GM12878 (cell line): Measurements from ENCODE around the gene ADGRA3. TPM values are rescaled to one million over a fixed set of nuclear protein-coding genes. Genes with fewer than 3 reads are reported as not detected.

ENCODE experiments used
- ATAC-seq: fragments of 200-7000 bp; cut with Tn5 transposase; 3 replicates; pipeline ENCODE4 v1.9.1; 2020; ENCODE audit warnings: mild to moderate bottlenecking, moderate library complexity
- BruUV-seq: library from RNA; stranded (reverse); fragments of 400-500 nt; replicated peaks from 2 replicates; lab custom pipeline; 2021; lab: Mats Ljungman, UMichigan
- CTCF ChIA-PET: fragments of 300-600 bp; sonication (Branson Sonifier 250); formaldehyde crosslinking; extraction: SDS; loops from one replicate; lab custom pipeline; 2021; ENCODE audit warnings: inconsistent platforms; lab: Yijun Ruan, JAX
- POLR2A ChIA-PET: fragments of 350-600 bp; formaldehyde crosslinking; extraction: SDS; loops from one replicate; lab custom pipeline; 2021; ENCODE audit warnings: inconsistent platforms; lab: Charles Lee
- RAD21 ChIA-PET: fragments of 300-600 bp; sonication (Branson Sonifier 250); formaldehyde crosslinking; loops from one replicate; lab custom pipeline; 2023; ENCODE audit warnings: antibody characterized with exemption; ENCODE audit not compliant: unreplicated experiment; lab: Charles Lee
- SMC1A ChIA-PET: fragments of 300-600 bp; sonication (Branson Sonifier 250); formaldehyde crosslinking; loops from one replicate; lab custom pipeline; 2023; ENCODE audit not compliant: unreplicated experiment, uncharacterized antibody; lab: Charles Lee
- DNase-seq: peaks from one replicate; pipeline ENCODE4 v3.0.0-alpha.2; 2011; ENCODE audit warnings: low read depth, low spot score
- FAIRE-seq: peaks from 3 replicates; lab custom pipeline; 2011; peaks lifted over from hg19 to GRCh38; lab: Jason Lieb, UNC
- H2AFZ ChIP-seq: 2 replicates; pipeline ENCODE4 v1.6.0; 2011; ENCODE audit warnings: low read depth, low read length, control low read depth; ENCODE audit not compliant: control insufficient read depth
- H3K27ac ChIP-seq: 2 replicates; pipeline ENCODE4 v1.5.1; 2011; ENCODE audit warnings: control low read depth; ENCODE audit not compliant: control insufficient read depth, insufficient read depth
- H3K27me3 ChIP-seq, 2 experiments: replicated peaks in 1 of 2; 2 replicates each; pipeline versions ENCODE4 v1.6.0 to v1.6.1; 2011; ENCODE audit warnings: low read length in 1 of 2; ENCODE audit not compliant: control insufficient read depth in 2 of 2, insufficient read depth in 2 of 2
- H3K36me3 ChIP-seq, 2 experiments: 2 replicates each; pipeline ENCODE4 v1.5.1; 2011; ENCODE audit warnings: low read length in 1 of 2; ENCODE audit not compliant: control insufficient read depth in 2 of 2, insufficient read depth in 2 of 2
- H3K4me1 ChIP-seq: 2 replicates; pipeline ENCODE4 v1.6.1; 2011; ENCODE audit warnings: mild to moderate bottlenecking, low read length, moderate library complexity, mixed read lengths; ENCODE audit not compliant: control insufficient read depth, insufficient read depth
- H3K4me2 ChIP-seq: 2 replicates; pipeline ENCODE4 v1.6.0; 2011; ENCODE audit warnings: control low read depth; ENCODE audit not compliant: control insufficient read depth, insufficient read depth
- H3K4me3 ChIP-seq: fragments of 200-600 bp; sonication (generic); 2 replicates; pipeline ENCODE4 v1.5.1; 2016
- H3K79me2 ChIP-seq: 2 replicates; pipeline ENCODE4 v1.6.0; 2011; ENCODE audit warnings: low read length; ENCODE audit not compliant: control insufficient read depth, insufficient read depth
- H3K9ac ChIP-seq: 2 replicates; pipeline ENCODE4 v1.8.0; 2011; ENCODE audit warnings: low read length, control low read depth, mixed read lengths; ENCODE audit not compliant: control insufficient read depth, insufficient read depth
- H3K9me3 ChIP-seq: replicated peaks from 3 replicates; pipeline ENCODE4 v1.5.1; 2011; ENCODE audit warnings: mild to moderate bottlenecking, low read length; ENCODE audit not compliant: control insufficient read depth, insufficient read depth
- H4K20me1 ChIP-seq: 2 replicates; pipeline ENCODE4 v1.6.0; 2011; ENCODE audit not compliant: control insufficient read depth, insufficient read depth
- CHD1 ChIP-seq: IDR thresholded peaks from 2 replicates; pipeline ENCODE4 v1.6.1; 2012; ENCODE audit warnings: low read depth, low read length, improper control_type of control experiment
- CREM ChIP-seq: IDR thresholded peaks from 2 replicates; pipeline ENCODE4 v1.6.1; 2014; ENCODE audit warnings: antibody characterized with exemption, low read depth
- E2F8 ChIP-seq: fragments of 450-650 bp; IDR thresholded peaks from 2 replicates; pipeline ENCODE4 v1.6.1; 2018; ENCODE audit warnings: mild to moderate bottlenecking, low read depth, moderate library complexity; ENCODE audit not compliant: partially characterized antibody
- EP300 ChIP-seq, 2 experiments: fragments of 150-350 bp in 1 of 2; IDR thresholded peaks; 2 replicates each; pipeline ENCODE4 v1.6.1; 2011 to 2012; ENCODE audit warnings: low read depth in 2 of 2, low read length in 2 of 2, borderline replicate concordance in 1 of 2, improper control_type of control experiment in 1 of 2, inconsistent platforms in 1 of 2; ENCODE audit not compliant: control insufficient read depth in 1 of 2
- GABPA ChIP-seq: IDR thresholded peaks from 2 replicates; pipeline ENCODE4 v1.6.1; 2014; ENCODE audit warnings: antibody characterized with exemption, low read depth, mild to moderate bottlenecking, inconsistent platforms
- NFYB ChIP-seq: IDR thresholded peaks from 2 replicates; pipeline ENCODE4 v1.6.1; 2011; ENCODE audit warnings: low read depth, mild to moderate bottlenecking, low read length, improper control_type of control experiment, moderate library complexity; ENCODE audit not compliant: insufficient read depth
- PML ChIP-seq: IDR thresholded peaks from 2 replicates; pipeline ENCODE4 v1.6.1; 2012; ENCODE audit warnings: low read length, inconsistent platforms
- RELB ChIP-seq: fragments of 450-650 bp; IDR thresholded peaks from 2 replicates; pipeline ENCODE4 v1.6.1; 2017; ENCODE audit warnings: low read depth, mild to moderate bottlenecking, moderate library complexity
- RFX5 ChIP-seq: IDR thresholded peaks from 2 replicates; pipeline ENCODE4 v1.6.1; 2011; ENCODE audit warnings: low read depth, low read length, improper control_type of control experiment
- SUPT20H ChIP-seq: IDR thresholded peaks from 2 replicates; pipeline ENCODE4 v1.6.1; 2011; ENCODE audit warnings: low read depth, mild to moderate bottlenecking, low read length, moderate library complexity, borderline replicate concordance; ENCODE audit not compliant: control insufficient read depth
- ZBED1 ChIP-seq: IDR thresholded peaks from 2 replicates; pipeline ENCODE4 v1.6.1; 2016; ENCODE audit warnings: borderline replicate concordance
- WGBS: methylation state at CpG from one replicate; pipeline ENCODE4 v1.1.6; 2016; ENCODE audit warnings: low lambda C conversion rate; ENCODE audit not compliant: insufficient replicate concordance, insufficient coverage; ENCODE audit errors: missing lambda C conversion rate; 5-methylcytosine and 5-hydroxymethylcytosine counted together
- in situ Hi-C: fragments of 300-500 bp; cut with MboI; formaldehyde crosslinking; loops from 9 replicates; pipeline ENCODE4 v1.14.3; 2018; ENCODE audit warnings: mixed read lengths
- intact Hi-C: fragments of 100-400 bp; cut with micrococcal nuclease; formaldehyde crosslinking; loops from one replicate; pipeline ENCODE4 v1.14.2; 2022; ENCODE audit not compliant: unreplicated experiment
- polyA plus RNA-seq, 11 experiments: library from polyadenylated mRNA; depleted of rRNA in 4 of 11; unstranded in 6 of 11; stranded (reverse) in 5 of 11; fragments of >200 nt; fragmentation: Nextera tagmentation in 4 of 11; fragmentation: Illumina TruSeq in 1 of 11; extraction: Ambion mirVana in 4 of 11; extraction: Trizol in 1 of 11; gene quantifications; 1 replicate in 1 of 11; 2 replicates in 10 of 11; pipeline versions ENCODE4 v1.2.1 to v1.2.3, GENCODE V29; 2011 to 2016; ENCODE audit warnings: inconsistent platforms in 2 of 11, missing spikeins in 2 of 11, low read depth in 1 of 11
- total RNA-seq, 4 experiments: library from RNA; depleted of rRNA in 3 of 4; stranded (reverse); fragments of >200 nt in 3 of 4; fragmentation: Illumina TruSeq in 1 of 4; extraction: Trizol in 1 of 4; gene quantifications; 2 replicates each; pipeline versions ENCODE4 v1.2.1 to v1.2.3, GENCODE V29; 2013 to 2021
- TF ChIP-seq, protein P1 (sequence below): IDR thresholded peaks from 2 replicates; pipeline ENCODE4 v1.6.1; 2011; ENCODE audit warnings: low read depth, low read length, improper control_type of control experiment, borderline replicate concordance

ADGRA3 gene
- total and polyA plus RNA-seq, 10 of the 15 experiments (the other 5 are each of a cell fraction or from before 2014, with no cell fraction given), result 0.24 to 66.2 (median 2.5) TPM

DNA sequence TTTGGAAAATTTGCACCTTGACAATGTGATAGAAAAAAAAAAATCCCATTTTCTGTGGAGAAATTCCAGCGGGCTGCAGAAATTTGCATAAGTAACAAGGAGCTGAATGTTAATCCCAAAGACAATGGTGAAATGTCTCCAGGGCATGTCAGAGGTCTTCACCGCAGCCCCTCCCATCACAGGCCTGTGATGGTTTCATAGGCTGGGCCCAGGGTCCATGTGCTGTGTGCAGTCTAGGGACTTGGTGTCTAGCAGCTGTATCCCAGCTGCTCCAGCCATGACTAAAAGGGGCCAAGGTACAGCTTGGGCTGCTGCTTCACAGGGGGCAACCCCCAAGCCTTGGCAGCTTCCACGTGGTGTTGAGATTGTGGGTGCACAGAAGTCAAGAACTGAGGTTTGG, 85.2 kb downstream of the ADGRA3 start (continued):
- no peak for TF ChIP-seq RELB
- no peak for TF ChIP-seq GABPA
- no peak for TF ChIP-seq EP300 (IDR thresholded peaks at IDR 0.05; ENCODE audit: borderline replicate concordance in 1 of 2, control insufficient read depth in 1 of 2, low read depth in 2 of 2, low read length in 2 of 2)

GRCh38 chr4:22428441-22428840, 87.4 kb downstream of the ADGRA3 start:
- H3K9ac ChIP-seq, result no peak overlapping the region
- H3K4me3 ChIP-seq, result no peak overlapping the region
- 7% methylated on average over 4 of the region's 4 CpGs for WGBS
- no peak overlapping the region for H3K27ac ChIP-seq
- RAD21 ChIA-PET, result interaction anchor here (1.7 kb wide), 1 partner anchor 48 kb away, joined by 4 read pairs; no protein-coding TSS in a partner anchor
- no peaks in the 10 kb centered on the region for H4K20me1 ChIP-seq
- POLR2A ChIA-PET, result no interaction called here
- H3K36me3 ChIP-seq, result peaks cover 0 to 2% of the 10 kb centered on the region in 2 experiments; a peak in 1 of 4 replicates
- H2AFZ ChIP-seq, result no peak overlapping the region
- no TSS peak for BruUV-seq
- SMC1A ChIA-PET, result interaction anchor here (1.3 to 4.2 kb wide), 6 partner anchors 17 to 78 kb away, joined by 4 to 32 read pairs (median 5); no protein-coding TSS in a partner anchor
- H3K4me2 ChIP-seq, result no peak overlapping the region
- H3K27me3 ChIP-seq, result no peaks in the 10 kb centered on the region
- H3K4me1 ChIP-seq, result no peaks in the 10 kb centered on the region
- DNase-seq (no peak), FAIRE-seq (no peak), ATAC-seq (no peak; the same call in 2 of the 3 replicates)
- CTCF ChIA-PET, result interaction anchor here (0.7 to 1.3 kb wide), 2 partner anchors 18 to 34 kb away, joined by 3 read pairs; no protein-coding TSS in a partner anchor
- in situ Hi-C loops, result no loop called here
- H3K79me2 ChIP-seq, result no peaks in the 10 kb centered on the region
- intact Hi-C loops, result no loop called here
- no peaks in the 10 kb centered on the region for H3K9me3 ChIP-seq
- TF ChIP-seq SUPT20H (no peak), CHD1 (no peak), PML (no peak), E2F8 (no peak), RFX5 (no peak), ZBED1 (no peak), NFYB (no peak), CREM (no peak)
- TF ChIP-seq, protein P1, sequence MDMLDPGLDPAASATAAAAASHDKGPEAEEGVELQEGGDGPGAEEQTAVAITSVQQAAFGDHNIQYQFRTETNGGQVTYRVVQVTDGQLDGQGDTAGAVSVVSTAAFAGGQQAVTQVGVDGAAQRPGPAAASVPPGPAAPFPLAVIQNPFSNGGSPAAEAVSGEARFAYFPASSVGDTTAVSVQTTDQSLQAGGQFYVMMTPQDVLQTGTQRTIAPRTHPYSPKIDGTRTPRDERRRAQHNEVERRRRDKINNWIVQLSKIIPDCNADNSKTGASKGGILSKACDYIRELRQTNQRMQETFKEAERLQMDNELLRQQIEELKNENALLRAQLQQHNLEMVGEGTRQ, result no peak
